GM18870 (cell line): ENCODE measurements around the gene AP1S2.
"Not testable (repeated sequence)": the region's sequence is repeated elsewhere in the genome, so short reads cannot be mapped to it uniquely, and the experiment has no call there.

Experiments used
- ATAC-seq: cut with Tn5 transposase; IDR thresholded peaks from one replicate; pipeline ENCODE4 v1.9.1; 2021; ENCODE audit warnings: moderate library complexity; ENCODE audit not compliant: unreplicated experiment

Gene AP1S2

GRCh38 chrX:15854712-15855567, at the start of gene AP1S2:
TSS of gene AP1S2 (minus strand) at chrX:15854813. CDS start at chrX:15852524, 2,289 bp downstream.
- ATAC-seq, result peak; percentile 78

GRCh38 chrX:15903186-15903681, 48.6 kb upstream of the AP1S2 start:
- ATAC-seq, result peak; percentile 97

GRCh38 chrX:15895334-15895733, 40.7 kb upstream of the AP1S2 start:
- ATAC-seq, result no peak

- ATAC-seq, result no peak
Measured at GRCh38 chrX:15894724-15895123, 40.1 kb upstream of the AP1S2 start.

GRCh38 chrX:15890463-15890862, 35.9 kb upstream of the AP1S2 start:
- ATAC-seq, result no peak

GRCh38 chrX:15888062-15888461, 33.4 kb upstream of the AP1S2 start:
- ATAC-seq, result no peak

GRCh38 chrX:15883540-15883863, 28.9 kb upstream of the AP1S2 start:
- ATAC-seq, result no peak

- peak; percentile 79 for ATAC-seq
Measured at GRCh38 chrX:15882704-15883539, 28.3 kb upstream of the AP1S2 start.

- ATAC-seq, result no peak
Measured at GRCh38 chrX:15881381-15881897, 26.8 kb upstream of the AP1S2 start.

GRCh38 chrX:15877914-15878313, 23.3 kb upstream of the AP1S2 start:
- ATAC-seq, result not testable (repeated sequence)

GRCh38 chrX:15877380-15877779, 22.8 kb upstream of the AP1S2 start:
- no peak for ATAC-seq

GRCh38 chrX:15874672-15875071, 20.1 kb upstream of the AP1S2 start:
- ATAC-seq, result no peak

GRCh38 chrX:15873566-15873965, 19.0 kb upstream of the AP1S2 start:
- no peak for ATAC-seq

GRCh38 chrX:15870310-15870709, 15.7 kb upstream of the AP1S2 start:
- ATAC-seq, result no peak

GRCh38 chrX:15869695-15870094, 15.1 kb upstream of the AP1S2 start:
- ATAC-seq, result no peak

GRCh38 chrX:15866147-15866546, 11.5 kb upstream of the AP1S2 start:
- ATAC-seq, result no peak

GRCh38 chrX:15864629-15865028, 10.0 kb upstream of the AP1S2 start:
- no peak for ATAC-seq

- ATAC-seq, result no peak
Measured at GRCh38 chrX:15864023-15864422, 9.4 kb upstream of the AP1S2 start.

- ATAC-seq, result no peak
Measured at GRCh38 chrX:15860921-15861320, 6.3 kb upstream of the AP1S2 start.

GRCh38 chrX:15858051-15858450, 3.4 kb upstream of the AP1S2 start:
- no peak for ATAC-seq

- ATAC-seq, result no peak
Measured at GRCh38 chrX:15856636-15857035, 2.0 kb upstream of the AP1S2 start.

GRCh38 chrX:15856222-15856587, 1.6 kb upstream of the AP1S2 start:
- ATAC-seq, result no peak
